PC-3 (cell line): Measurements from ENCODE around the gene NDUFAF8. TPM values are rescaled to one million over a fixed set of nuclear protein-coding genes. Genes with fewer than 3 reads are reported as not detected.

Experiments used
- ATAC-seq: fragments of 200-7000 bp; cut with Tn5 transposase; 2 replicates; pipeline ENCODE4 v1.9.1; 2020; ENCODE audit warnings: mild to moderate bottlenecking, moderate library complexity
- BruUV-seq: library from RNA; stranded (reverse); fragments of 400-500 nt; replicated peaks from 2 replicates; lab custom pipeline; 2021; lab: Mats Ljungman, UMichigan
- CTCF ChIA-PET: fragments of 300-600 bp; sonication (Branson Sonifier 250); formaldehyde crosslinking; loops from one replicate; lab custom pipeline; 2022; ENCODE audit warnings: antibody characterized with exemption; lab: Charles Lee
- POLR2A ChIA-PET: fragments of 300-600 bp; sonication (Branson Sonifier 250); formaldehyde crosslinking; loops from one replicate; lab custom pipeline; 2022; ENCODE audit warnings: antibody characterized with exemption; ENCODE audit not compliant: unreplicated experiment; lab: Charles Lee
- DNase-seq: peaks from one replicate; pipeline ENCODE4 v3.0.0-alpha.2; 2015
- H2AFZ ChIP-seq: fragments of 300-600 bp; sonication (generic); 2 replicates; pipeline ENCODE4 v1.6.0; 2016; ENCODE audit warnings: antibody characterized with exemption, low read length
- H3F3A ChIP-seq: fragments of 300-600 bp; sonication (generic); one replicate; pipeline ENCODE4 v1.6.0; 2017; ENCODE audit warnings: antibody characterized with exemption, low read length, control low read depth, mild to moderate bottlenecking; ENCODE audit not compliant: unreplicated experiment
- H3K27ac ChIP-seq: fragments of 300-600 bp; sonication (generic); 2 replicates; pipeline ENCODE4 v1.5.1; 2016; ENCODE audit warnings: mild to moderate bottlenecking, low read length
- H3K27me3 ChIP-seq: fragments of 300-600 bp; sonication (generic); 2 replicates; pipeline ENCODE4 v1.6.1; 2016; ENCODE audit warnings: low read length, mixed read lengths
- H3K36me3 ChIP-seq: fragments of 300-600 bp; sonication (generic); 2 replicates; pipeline ENCODE4 v1.6.1; 2016; ENCODE audit warnings: low read depth, mixed run types, low read length, mixed read lengths
- H3K4me1 ChIP-seq: fragments of 300-600 bp; sonication (generic); 2 replicates; pipeline ENCODE4 v1.5.1; 2016; ENCODE audit warnings: low read length; ENCODE audit not compliant: insufficient read depth
- H3K4me2 ChIP-seq: fragments of 300-600 bp; sonication (generic); 2 replicates; pipeline ENCODE4 v1.6.0; 2016; ENCODE audit warnings: low read length
- H3K4me3 ChIP-seq: fragments of 300-600 bp; sonication (generic); 2 replicates; pipeline ENCODE4 v1.5.1; 2016; ENCODE audit warnings: mild to moderate bottlenecking, low read length, mixed read lengths
- H3K79me2 ChIP-seq: fragments of 300-600 bp; sonication (generic); 2 replicates; pipeline ENCODE4 v1.6.1; 2017; ENCODE audit warnings: low read length, mixed read lengths
- H3K9ac ChIP-seq: fragments of 300-600 bp; sonication (generic); 2 replicates; pipeline ENCODE4 v1.6.0; 2016; ENCODE audit warnings: mild to moderate bottlenecking, low read length
- H3K9me2 ChIP-seq: fragments of 300-600 bp; sonication (generic); replicated peaks from 2 replicates; pipeline ENCODE4 v1.6.1; 2016; ENCODE audit warnings: mixed run types, low read length, mixed read lengths
- H3K9me3 ChIP-seq: fragments of 300-600 bp; sonication (generic); 2 replicates; pipeline ENCODE4 v1.6.1; 2016; ENCODE audit warnings: low read length, mixed read lengths
- H4K20me1 ChIP-seq: fragments of 300-600 bp; sonication (generic); 2 replicates; pipeline ENCODE4 v1.6.1; 2016; ENCODE audit warnings: low read length, mixed read lengths
- EZH2 ChIP-seq: fragments of 300-600 bp; sonication (generic); IDR thresholded peaks from one replicate; pipeline ENCODE4 v1.6.1; 2017; ENCODE audit warnings: antibody characterized with exemption, mild to moderate bottlenecking, low read length; ENCODE audit not compliant: unreplicated experiment
- EZH2phosphoT487 ChIP-seq: fragments of 300-600 bp; sonication (generic); IDR thresholded peaks from 2 replicates; pipeline ENCODE4 v1.6.1; 2018; ENCODE audit warnings: mild to moderate bottlenecking, antibody characterized with exemption, low read length, borderline replicate concordance
- intact Hi-C: fragments of 100-400 bp; cut with micrococcal nuclease; formaldehyde crosslinking; loops from 2 replicates; pipeline ENCODE4 v1.9.0; 2023
- total RNA-seq: library from RNA; depleted of rRNA; stranded (reverse); fragments of >200 nt; gene quantifications from 2 replicates; pipeline ENCODE4 v1.2.3, GENCODE V29; 2014
- TF ChIP-seq, protein P1 (sequence below): fragments of 300-600 bp; sonication (generic); conservative IDR thresholded peaks from 2 replicates; pipeline ENCODE4 v1.5.1; 2017; ENCODE audit warnings: antibody characterized with exemption, low read depth, mild to moderate bottlenecking, low read length

The NDUFAF8 gene
- total RNA-seq, 1 experiment from 2014 or later: 125 TPM

DNA sequence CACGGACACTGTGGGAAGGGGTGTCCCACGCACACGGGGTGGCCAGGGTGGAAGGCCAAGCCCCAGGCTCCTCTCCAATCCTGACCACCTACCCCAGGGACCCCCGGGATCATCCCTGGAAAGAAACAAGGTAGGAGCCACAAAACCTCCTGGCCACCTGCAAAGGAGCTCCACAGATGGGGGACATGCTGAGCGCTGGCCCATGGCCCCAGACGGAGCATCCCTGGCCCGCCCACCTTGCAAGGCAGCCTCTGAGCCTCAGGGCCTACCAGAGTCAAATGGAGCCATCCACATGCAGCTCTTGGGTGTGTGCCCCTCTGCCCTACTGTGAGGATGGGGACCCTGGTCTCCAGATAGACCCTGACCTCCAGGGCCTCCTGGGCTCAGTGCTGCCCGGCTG is 39.7 kb downstream of the NDUFAF8 start:
- no peak overlapping the region for H3K4me2 ChIP-seq
- no peak overlapping the region for H3K27ac ChIP-seq
- H3K36me3 ChIP-seq: peaks cover 6% of the 10 kb centered on the region
- POLR2A ChIA-PET: no interaction called here
- TF ChIP-seq EZH2phosphoT487 (no peak), EZH2 (no peak)
- TF ChIP-seq, protein P1, sequence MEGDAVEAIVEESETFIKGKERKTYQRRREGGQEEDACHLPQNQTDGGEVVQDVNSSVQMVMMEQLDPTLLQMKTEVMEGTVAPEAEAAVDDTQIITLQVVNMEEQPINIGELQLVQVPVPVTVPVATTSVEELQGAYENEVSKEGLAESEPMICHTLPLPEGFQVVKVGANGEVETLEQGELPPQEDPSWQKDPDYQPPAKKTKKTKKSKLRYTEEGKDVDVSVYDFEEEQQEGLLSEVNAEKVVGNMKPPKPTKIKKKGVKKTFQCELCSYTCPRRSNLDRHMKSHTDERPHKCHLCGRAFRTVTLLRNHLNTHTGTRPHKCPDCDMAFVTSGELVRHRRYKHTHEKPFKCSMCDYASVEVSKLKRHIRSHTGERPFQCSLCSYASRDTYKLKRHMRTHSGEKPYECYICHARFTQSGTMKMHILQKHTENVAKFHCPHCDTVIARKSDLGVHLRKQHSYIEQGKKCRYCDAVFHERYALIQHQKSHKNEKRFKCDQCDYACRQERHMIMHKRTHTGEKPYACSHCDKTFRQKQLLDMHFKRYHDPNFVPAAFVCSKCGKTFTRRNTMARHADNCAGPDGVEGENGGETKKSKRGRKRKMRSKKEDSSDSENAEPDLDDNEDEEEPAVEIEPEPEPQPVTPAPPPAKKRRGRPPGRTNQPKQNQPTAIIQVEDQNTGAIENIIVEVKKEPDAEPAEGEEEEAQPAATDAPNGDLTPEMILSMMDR: no peak
- ATAC-seq (no peak), DNase-seq (no peak)
- no peaks in the 10 kb centered on the region for H3K27me3 ChIP-seq
- no peaks in the 10 kb centered on the region for H4K20me1 ChIP-seq
- H3K9me2 ChIP-seq: no peaks in the 10 kb centered on the region
- no peak overlapping the region for H3K4me3 ChIP-seq
- no peak overlapping the region for H3K9ac ChIP-seq
- H3K4me1 ChIP-seq: no peaks in the 10 kb centered on the region
- no TSS peak for BruUV-seq
- no peaks in the 10 kb centered on the region for H3F3A ChIP-seq
- CTCF ChIA-PET: no interaction called here
- H3K9me3 ChIP-seq: no peaks in the 10 kb centered on the region
- no peaks in the 10 kb centered on the region; the same call in 1 of the 2 replicates for H3K79me2 ChIP-seq
- H2AFZ ChIP-seq: no peak overlapping the region
- intact Hi-C loops: no loop called here

DNA sequence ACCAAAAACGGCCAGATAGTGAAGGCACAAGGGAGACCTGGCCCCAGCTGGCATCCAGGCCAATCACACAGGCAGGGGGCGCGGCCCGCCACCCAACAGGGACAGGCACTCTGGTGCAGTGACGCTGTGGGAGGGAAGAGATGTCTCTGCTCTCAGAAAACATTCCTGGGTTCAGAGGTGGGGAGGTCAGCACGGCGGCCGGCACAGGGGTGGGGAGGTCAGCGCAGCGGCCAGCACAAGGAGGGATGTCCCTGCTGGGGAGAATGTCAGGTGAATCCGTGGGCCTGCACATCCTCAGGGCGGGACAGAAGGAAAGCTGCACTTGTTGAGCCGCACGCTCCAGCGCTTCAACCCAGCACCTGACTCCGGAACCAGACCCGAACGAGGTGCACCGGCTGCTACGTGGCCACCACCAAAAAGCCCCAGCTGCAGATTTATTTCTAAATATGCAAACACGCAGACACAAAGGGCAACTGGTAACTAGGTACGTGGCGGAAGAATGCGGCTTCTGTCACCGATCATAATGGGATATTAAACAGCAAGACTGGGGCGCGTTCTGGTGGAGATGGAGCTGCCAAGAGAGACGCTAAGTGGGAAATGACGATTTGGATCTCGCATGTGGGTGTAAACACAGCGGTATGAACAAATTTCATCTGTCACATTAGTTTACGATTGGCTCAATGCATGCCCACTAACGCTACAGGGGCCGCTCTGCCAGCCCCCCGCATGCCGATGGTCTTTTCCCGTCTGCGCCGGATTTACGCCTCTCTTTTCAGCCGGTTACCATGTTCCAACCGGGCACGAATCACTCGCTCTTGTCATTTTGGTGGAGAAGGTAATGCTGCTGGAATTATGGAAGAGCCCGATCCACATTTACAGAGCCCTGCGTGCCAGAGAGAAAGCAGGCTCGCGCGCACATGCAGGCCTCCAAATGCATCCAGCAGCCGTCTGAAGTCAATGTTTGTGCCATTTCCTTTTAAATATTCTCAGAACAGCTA is 40.5 kb downstream of the NDUFAF8 start:
- Histone ChIP-seq H3F3A (no peaks in the 10 kb centered on the region), H3K4me2 (no peak overlapping the region), H3K9ac (no peak overlapping the region), H3K27ac (no peak overlapping the region), H3K4me1 (no peaks in the 10 kb centered on the region), H2AFZ (no peak overlapping the region), H3K9me3 (no peaks in the 10 kb centered on the region), H3K27me3 (no peaks in the 10 kb centered on the region), H3K79me2 (no peaks in the 10 kb centered on the region; the same call in 1 of the 2 replicates), H4K20me1 (no peaks in the 10 kb centered on the region), H3K36me3 (peaks cover 6% of the 10 kb centered on the region), H3K4me3 (no peak overlapping the region), H3K9me2 (no peaks in the 10 kb centered on the region)
- ATAC-seq (no peak), DNase-seq (no peak)
- no peak for TF ChIP-seq EZH2phosphoT487
- no peak for TF ChIP-seq EZH2
- TF ChIP-seq, protein P1: no peak
- POLR2A ChIA-PET: no interaction called here
- CTCF ChIA-PET: no interaction called here
- BruUV-seq: no TSS peak
- intact Hi-C loops: no loop called here

DNA sequence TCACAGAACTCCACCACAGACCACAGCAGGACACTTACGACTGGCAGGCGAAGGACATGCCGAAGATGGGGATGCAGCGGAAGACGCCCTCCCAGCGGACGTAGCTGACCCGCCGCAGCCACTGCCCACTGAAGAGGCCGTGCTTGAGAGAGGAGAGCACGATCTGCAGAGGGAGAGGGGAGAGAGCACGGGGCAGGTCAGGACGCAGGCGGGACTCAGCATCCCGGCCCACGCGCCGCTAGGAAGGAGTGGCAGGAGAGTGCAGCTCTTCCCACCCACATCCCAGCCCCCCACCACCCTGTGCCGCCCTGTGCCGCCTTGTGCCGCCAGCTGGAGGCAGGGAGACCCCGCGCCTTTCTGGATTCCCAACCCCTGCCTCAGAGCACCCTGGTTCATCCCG is 41.5 kb downstream of the NDUFAF8 start:
- Histone ChIP-seq H3K9me3 (no peaks in the 10 kb centered on the region), H3K4me3 (no peak overlapping the region), H3K79me2 (peaks cover 8% of the 10 kb centered on the region), H2AFZ (no peak overlapping the region), H3K27me3 (no peaks in the 10 kb centered on the region), H3K9me2 (no peaks in the 10 kb centered on the region), H3K4me2 (no peak overlapping the region), H3F3A (no peaks in the 10 kb centered on the region), H3K27ac (no peak overlapping the region), H3K9ac (no peak overlapping the region), H3K4me1 (no peaks in the 10 kb centered on the region), H4K20me1 (no peaks in the 10 kb centered on the region), H3K36me3 (peaks cover 6% of the 10 kb centered on the region)
- ATAC-seq: no peak
- TF ChIP-seq, protein P1: no peak
- TF ChIP-seq EZH2phosphoT487: no peak
- no peak for TF ChIP-seq EZH2
- POLR2A ChIA-PET: no interaction called here
- intact Hi-C loops: no loop called here
- no peak for DNase-seq
- CTCF ChIA-PET: no interaction called here
- BruUV-seq: no TSS peak
